Stimulated activated CD4-positive, alpha-beta T cell treated with anti-CD3 and anti-CD28 coated beads, Interleukin-15, amount 100 ng/mL, for 24 hours (primary cell): ENCODE measurements around the gene DNAH9.

ENCODE experiments used
- DNase-seq: peaks from one replicate; pipeline ENCODE4 v3.0.0-alpha.2; 2020

Gene DNAH9

GRCh38 chr17:11598274-11599221 lies at the start of gene DNAH9:
TSS of gene DNAH9 (plus strand) at chr17:11598470. CDS start at chr17:11598499, 29 bp downstream.
- DNase-seq, result peak; percentile 66

GRCh38 chr17:11550431-11550830 lies 47.8 kb upstream of the DNAH9 start:
- no peak for DNase-seq

GRCh38 chr17:11551442-11551841 lies 46.8 kb upstream of the DNAH9 start:
- DNase-seq, result no peak

GRCh38 chr17:11553135-11553534 lies 45.1 kb upstream of the DNAH9 start:
- no peak for DNase-seq

GRCh38 chr17:11554042-11554441 lies 44.2 kb upstream of the DNAH9 start:
- DNase-seq, result no peak

- no peak for DNase-seq
Measured at GRCh38 chr17:11554542-11554941, 43.7 kb upstream of the DNAH9 start.

GRCh38 chr17:11555530-11555929 lies 42.7 kb upstream of the DNAH9 start:
- DNase-seq, result no peak

GRCh38 chr17:11557727-11558452 lies 40.4 kb upstream of the DNAH9 start:
- DNase-seq, result no peak

- DNase-seq, result no peak
Measured at GRCh38 chr17:11558681-11559234, 39.5 kb upstream of the DNAH9 start.

- no peak for DNase-seq
Measured at GRCh38 chr17:11559601-11560000, 38.7 kb upstream of the DNAH9 start.

GRCh38 chr17:11561281-11561680 lies 37.0 kb upstream of the DNAH9 start:
- no peak for DNase-seq

- DNase-seq, result no peak
Measured at GRCh38 chr17:11561702-11562101, 36.6 kb upstream of the DNAH9 start.

- no peak for DNase-seq
Measured at GRCh38 chr17:11564589-11565380, 33.5 kb upstream of the DNAH9 start.

- DNase-seq, result no peak
Measured at GRCh38 chr17:11565591-11565990, 32.7 kb upstream of the DNAH9 start.

GRCh38 chr17:11578998-11579397 lies 19.3 kb upstream of the DNAH9 start:
- DNase-seq, result no peak

- no peak for DNase-seq
Measured at GRCh38 chr17:11580677-11581076, 17.6 kb upstream of the DNAH9 start.

- DNase-seq, result no peak
Measured at GRCh38 chr17:11582217-11582616, 16.1 kb upstream of the DNAH9 start.

GRCh38 chr17:11583306-11583992 lies 14.8 kb upstream of the DNAH9 start:
- no peak for DNase-seq

GRCh38 chr17:11589716-11590115 lies 8.6 kb upstream of the DNAH9 start:
- no peak for DNase-seq

- no peak for DNase-seq
Measured at GRCh38 chr17:11601661-11602060, 3.4 kb downstream of the DNAH9 start.

GRCh38 chr17:11608396-11608795 lies 10.1 kb downstream of the DNAH9 start:
- DNase-seq, result no peak

GRCh38 chr17:11610999-11611566 lies 12.8 kb downstream of the DNAH9 start:
- DNase-seq, result no peak
